Glutamatergic neuron (in vitro differentiated cells): ENCODE results near the gene NBEA. TPM values are rescaled to one million over a fixed set of nuclear protein-coding genes. Genes with fewer than 3 reads are reported as not detected.
A peak's percentile ranks its signal among the peaks of the same experiment; 100 is the strongest.

Source experiments
- DNase-seq: peaks from one replicate; pipeline ENCODE4 v3.0.0; 2022
- H3K27ac Mint-ChIP-seq: one replicate; pipeline ENCODE4 v1.8.0; 2020; ENCODE audit warnings: mild to moderate bottlenecking, mixed read lengths, inconsistent platforms; ENCODE audit not compliant: unreplicated experiment
- H3K27me3 Mint-ChIP-seq: one replicate; pipeline ENCODE4 v1.8.0; 2020; ENCODE audit warnings: mild to moderate bottlenecking, moderate library complexity, mixed read lengths, inconsistent platforms; ENCODE audit not compliant: unreplicated experiment
- H3K36me3 Mint-ChIP-seq: one replicate; pipeline ENCODE4 v1.8.0; 2020; ENCODE audit warnings: mild to moderate bottlenecking, mixed read lengths, inconsistent platforms; ENCODE audit not compliant: unreplicated experiment
- H3K4me1 Mint-ChIP-seq: one replicate; pipeline ENCODE4 v1.8.0; 2020; ENCODE audit warnings: mild to moderate bottlenecking, low read depth, mixed read lengths, inconsistent platforms; ENCODE audit not compliant: unreplicated experiment
- H3K4me3 Mint-ChIP-seq: one replicate; pipeline ENCODE4 v1.8.0; 2020; ENCODE audit warnings: mild to moderate bottlenecking, mixed read lengths, inconsistent platforms; ENCODE audit not compliant: unreplicated experiment
- H3K9me3 Mint-ChIP-seq: one replicate; pipeline ENCODE4 v1.8.0; 2020; ENCODE audit warnings: mild to moderate bottlenecking, moderate library complexity, mixed read lengths, inconsistent platforms; ENCODE audit not compliant: unreplicated experiment
- CTCF ChIP-seq: fragments of 200-600 bp; sonication (generic); IDR thresholded peaks from one replicate; pipeline ENCODE4 v1.5.0; 2021; ENCODE audit not compliant: partially characterized antibody, unreplicated experiment
- total RNA-seq: library from RNA; stranded (reverse); fragmentation: NEBNext Ultra II Directional; extraction: Animal tissue kit (Norgen Biotek cat#: 25700); gene quantifications from one replicate; pipeline ENCODE4 v1.2.1, GENCODE V29; 2021; ENCODE audit not compliant: unreplicated experiment

The NBEA gene
- total RNA-seq, 1 donor from 2014 or later = 48.3 TPM

GRCh38 chr13:35470671-35471661 is 528.9 kb downstream of the NBEA start:
- peak; percentile 77 for DNase-seq
- no peak for TF ChIP-seq CTCF
- H3K9me3 Mint-ChIP-seq = peaks cover 36% of the 10 kb centered on the region

DNA sequence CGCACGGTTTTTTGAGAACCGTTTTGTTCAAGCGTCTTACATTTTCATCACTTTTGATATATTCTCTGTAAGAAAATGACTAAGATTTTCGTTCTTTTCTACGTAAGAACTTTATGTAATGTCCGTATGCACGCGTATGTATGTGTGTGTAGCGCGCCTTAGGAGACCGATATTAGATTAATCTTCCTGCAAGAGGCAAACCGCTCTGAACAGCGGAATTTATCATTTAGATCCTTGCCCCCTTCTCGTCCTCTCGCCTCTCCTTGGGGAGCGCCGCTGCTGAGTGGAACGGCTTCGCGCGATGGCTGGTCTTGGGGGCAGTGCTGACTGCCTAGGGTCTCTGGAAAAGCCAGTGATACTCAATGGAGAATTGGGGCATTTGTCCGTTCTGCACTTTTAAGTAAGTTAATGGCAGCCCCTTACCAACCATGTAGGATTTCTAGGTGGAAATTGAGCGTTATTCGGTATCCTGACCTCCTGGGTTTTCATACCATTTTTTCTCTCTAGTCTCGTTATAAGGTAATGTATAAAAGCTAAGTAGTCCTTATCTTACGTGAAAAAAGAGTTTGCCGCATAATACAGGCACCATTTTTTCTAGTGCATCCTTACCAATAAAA is 529.7 kb downstream of the NBEA start:
- no peak for TF ChIP-seq CTCF
- Mint-ChIP-seq H3K4me1 (peaks cover 14% of the 10 kb centered on the region), H3K27ac (peak overlapping the region; percentile 92), H3K9me3 (peaks cover 43% of the 10 kb centered on the region), H3K36me3 (peaks cover 16% of the 10 kb centered on the region), H3K4me3 (peak overlapping the region; percentile 86), H3K27me3 (peaks cover 25% of the 10 kb centered on the region)
- peak; percentile 64 for DNase-seq

More at GRCh38 chr13:35470671-35471661, 528.9 kb downstream of the NBEA start:
- peak overlapping the region; percentile 95 for H3K27ac Mint-ChIP-seq
- H3K4me1 Mint-ChIP-seq = peaks cover 9% of the 10 kb centered on the region
- H3K4me3 Mint-ChIP-seq = peak overlapping the region; percentile 86
- peaks cover 18% of the 10 kb centered on the region for H3K27me3 Mint-ChIP-seq
- peaks cover 14% of the 10 kb centered on the region for H3K36me3 Mint-ChIP-seq

GRCh38 chr13:35472323-35472881 is 530.3 kb downstream of the NBEA start:
- H3K27ac Mint-ChIP-seq = peak overlapping the region; percentile 92
- H3K36me3 Mint-ChIP-seq = peaks cover 21% of the 10 kb centered on the region
- TF ChIP-seq CTCF = no peak
- H3K4me1 Mint-ChIP-seq = peaks cover 20% of the 10 kb centered on the region
- H3K9me3 Mint-ChIP-seq = peaks cover 48% of the 10 kb centered on the region
- DNase-seq = peak; percentile 36
- H3K4me3 Mint-ChIP-seq = peak overlapping the region; percentile 86
- H3K27me3 Mint-ChIP-seq = peaks cover 29% of the 10 kb centered on the region

DNA sequence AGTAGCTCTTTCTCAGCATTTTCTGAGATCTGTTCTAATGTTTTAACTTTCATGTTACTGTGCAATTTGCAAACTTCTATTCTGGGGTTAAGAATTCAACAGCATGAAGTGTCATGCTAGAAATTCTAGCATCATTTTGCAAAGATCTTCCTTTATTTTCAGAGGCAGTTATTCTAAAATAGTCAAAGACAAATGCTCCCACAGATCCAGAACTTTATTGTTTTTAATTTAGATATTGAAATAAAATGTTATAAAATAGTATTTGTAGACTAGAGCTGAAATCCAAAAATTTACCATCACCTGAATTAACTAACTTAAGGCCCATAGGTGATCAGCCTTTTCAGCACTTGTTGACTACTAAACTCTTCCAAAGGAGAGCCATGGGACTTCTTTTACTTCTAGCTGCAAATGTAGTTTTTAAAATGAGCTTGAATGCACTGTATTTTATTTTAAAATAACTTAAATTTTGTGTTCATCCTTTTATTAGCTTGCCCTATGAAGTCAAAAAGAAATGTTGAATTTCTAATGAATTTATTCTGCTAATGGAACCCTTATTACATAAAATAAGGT is 531.2 kb downstream of the NBEA start:
- H3K4me1 Mint-ChIP-seq = peaks cover 29% of the 10 kb centered on the region
- H3K27ac Mint-ChIP-seq = peak overlapping the region; percentile 67
- peaks cover 51% of the 10 kb centered on the region for H3K9me3 Mint-ChIP-seq
- peaks cover 34% of the 10 kb centered on the region for H3K27me3 Mint-ChIP-seq
- peak overlapping the region; percentile 86 for H3K4me3 Mint-ChIP-seq
- no peak for TF ChIP-seq CTCF
- H3K36me3 Mint-ChIP-seq = peaks cover 21% of the 10 kb centered on the region
- DNase-seq = no peak
